Esophagus mucosa (tissue), 1 donor: ENCODE data around the gene TNFRSF1A. TPM values are rescaled to one million over a fixed set of nuclear protein-coding genes. Genes with fewer than 3 reads are reported as not detected.
"Not testable (repeated sequence)": the region's sequence is repeated elsewhere in the genome, so short reads cannot be mapped to it uniquely, and the experiment has no call there.

ENCODE experiments used
- ATAC-seq: fragments of 200-7000 bp; cut with Tn5 transposase; one replicate; pipeline ENCODE4 v1.9.1; 2020
- total RNA-seq: library from RNA; stranded (reverse); gene quantifications from one replicate; pipeline ENCODE4 v1.2.4, GENCODE V29; 2023
- donor health status: DM: yes; HTN: yes; CAD: no.

Gene TNFRSF1A
- total RNA-seq, 1 donor from 2014 or later = 99.3 TPM

- ATAC-seq = no peak
Observed at GRCh38 chr12:6355491-6356373, 13.9 kb upstream of the TNFRSF1A start.

DNA sequence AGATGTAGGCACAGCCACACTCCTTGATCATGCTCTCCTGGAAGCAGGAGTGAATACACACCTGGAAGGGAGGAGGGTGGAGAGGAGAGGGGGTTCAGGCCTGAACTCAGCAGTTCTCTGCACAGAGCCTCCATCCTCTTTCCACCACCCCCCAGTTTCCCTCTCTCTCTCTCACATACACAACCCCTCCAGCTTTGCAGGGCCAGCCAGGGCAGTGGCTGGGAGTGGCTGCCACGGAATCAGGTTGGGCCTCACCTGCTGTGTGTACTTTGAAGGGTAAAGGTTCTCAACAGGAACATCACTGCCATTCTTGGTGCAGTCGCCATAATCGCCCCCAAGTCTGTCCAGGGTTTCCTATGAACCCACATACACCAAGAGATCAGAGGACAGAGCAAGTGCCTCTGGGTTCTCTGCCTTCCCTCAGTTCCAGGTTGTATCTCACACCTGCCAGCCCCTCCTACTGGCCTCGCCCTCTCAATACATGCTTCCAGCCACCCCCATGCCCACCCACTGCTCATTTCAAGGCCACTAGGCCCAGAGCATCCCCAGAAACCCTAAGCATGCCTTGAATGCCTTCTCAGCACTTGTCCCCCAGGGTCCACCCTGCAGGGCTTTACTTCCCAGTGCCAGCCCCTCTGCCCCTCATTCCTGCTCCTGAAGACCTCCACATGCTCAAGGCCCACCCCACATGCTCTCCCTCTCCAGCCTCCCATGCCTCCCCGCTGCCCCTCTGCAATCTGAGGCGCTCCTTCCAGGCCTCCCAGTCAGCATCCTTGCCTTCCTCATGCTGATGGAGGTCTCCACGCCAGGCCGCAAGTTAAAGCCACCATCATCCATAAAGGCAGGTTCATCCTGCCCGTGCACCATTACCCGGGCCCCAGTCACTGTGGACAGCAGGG is 12.9 kb upstream of the TNFRSF1A start:
- ATAC-seq = peak; percentile 12

GRCh38 chr12:6352193-6353173 is 10.6 kb upstream of the TNFRSF1A start:
- ATAC-seq = peak; percentile 3

GRCh38 chr12:6351622-6352021 is 9.7 kb upstream of the TNFRSF1A start:
- ATAC-seq = no peak

DNA sequence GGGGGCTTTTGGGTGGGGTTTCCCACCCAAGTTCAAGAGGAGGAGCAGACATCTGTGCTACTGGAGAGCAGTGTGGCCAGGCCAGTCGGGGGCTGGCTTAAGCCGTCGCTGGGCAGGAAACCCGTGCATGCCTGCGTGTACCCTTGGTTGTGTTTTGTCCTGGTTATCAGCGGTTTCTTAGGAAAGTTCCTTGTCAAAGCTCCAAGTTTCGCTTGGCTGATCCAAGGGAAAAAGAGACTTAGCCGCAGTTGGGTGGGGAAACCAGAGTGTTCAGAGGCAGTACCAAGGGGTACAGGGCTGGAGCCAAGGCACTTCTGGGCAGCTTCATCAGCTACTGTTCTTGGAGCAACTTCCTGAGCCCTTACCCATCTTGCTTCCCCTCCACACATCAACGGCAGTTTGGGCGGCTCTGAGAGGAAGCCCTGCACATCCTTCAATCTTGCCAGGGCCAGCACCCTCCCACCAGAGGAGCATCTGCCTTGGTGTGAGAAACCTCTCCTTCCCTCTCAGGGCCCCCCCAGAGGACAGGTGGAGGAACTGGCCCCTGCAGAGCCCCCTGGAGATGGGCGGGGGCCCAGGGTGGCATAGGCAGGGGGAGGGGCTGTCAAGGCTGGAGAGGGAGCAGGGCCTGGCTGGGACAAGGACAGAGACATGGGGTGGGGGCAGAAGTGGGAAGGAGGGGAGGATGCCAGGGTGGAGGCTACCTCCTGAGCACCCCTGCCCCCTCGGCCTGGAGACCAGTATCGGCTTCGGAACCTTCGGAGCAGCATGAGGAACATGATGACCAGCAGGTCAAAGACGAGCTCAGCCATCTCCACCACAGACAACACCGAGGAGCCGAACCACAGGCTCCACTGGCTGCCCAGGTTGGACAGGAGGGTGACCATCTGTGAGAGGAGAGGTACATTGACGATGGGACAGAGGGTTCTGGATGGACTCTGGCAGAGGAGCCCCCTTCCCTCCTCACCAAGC is 5.8 kb upstream of the TNFRSF1A start:
- ATAC-seq = peak; percentile 9

GRCh38 chr12:6346942-6347341 is 5.1 kb upstream of the TNFRSF1A start:
- ATAC-seq = no peak

GRCh38 chr12:6346235-6346832 is 4.5 kb upstream of the TNFRSF1A start:
- no peak for ATAC-seq

DNA sequence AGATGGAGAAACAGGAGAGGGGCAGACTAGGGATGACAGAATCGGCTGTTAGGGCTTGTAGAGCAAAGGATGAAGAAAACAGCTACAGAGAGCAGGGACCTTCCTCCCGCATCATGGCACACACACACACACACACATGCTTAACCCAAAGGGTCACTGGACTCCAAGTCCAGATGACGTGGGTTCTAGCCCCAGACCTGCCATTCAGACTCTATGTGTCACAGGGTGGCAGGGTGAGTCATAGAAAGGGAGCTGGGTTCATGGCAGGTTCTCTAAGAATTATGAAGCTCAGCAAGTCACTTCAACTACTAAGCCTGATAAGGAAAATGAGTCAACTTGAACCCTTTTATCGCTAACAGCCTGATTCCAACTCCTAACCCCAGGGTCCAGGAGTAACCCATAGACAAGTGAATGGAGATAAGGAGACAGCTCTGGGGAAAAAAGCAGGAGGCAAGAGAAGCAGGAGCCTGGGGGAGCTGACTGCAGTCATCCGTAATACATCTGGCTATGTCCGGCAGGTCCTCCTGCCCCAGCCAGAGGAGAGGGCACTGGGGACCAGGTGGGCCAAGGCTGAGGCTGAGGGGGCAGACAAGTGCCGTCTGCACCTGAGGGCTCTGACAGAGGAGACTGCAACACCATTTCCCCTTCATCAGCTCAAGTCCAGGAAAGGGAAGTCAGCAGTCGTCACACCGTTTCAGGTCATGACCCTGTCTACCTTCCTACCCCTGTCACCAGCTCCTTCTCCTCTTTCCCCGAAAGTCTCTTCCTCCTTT is 3.6 kb upstream of the TNFRSF1A start:
- peak; percentile 53 for ATAC-seq

GRCh38 chr12:6344101-6344660 is 2.3 kb upstream of the TNFRSF1A start:
- not testable (repeated sequence) for ATAC-seq

- ATAC-seq = no peak
Observed at GRCh38 chr12:6343518-6343917, 1.6 kb upstream of the TNFRSF1A start.

DNA sequence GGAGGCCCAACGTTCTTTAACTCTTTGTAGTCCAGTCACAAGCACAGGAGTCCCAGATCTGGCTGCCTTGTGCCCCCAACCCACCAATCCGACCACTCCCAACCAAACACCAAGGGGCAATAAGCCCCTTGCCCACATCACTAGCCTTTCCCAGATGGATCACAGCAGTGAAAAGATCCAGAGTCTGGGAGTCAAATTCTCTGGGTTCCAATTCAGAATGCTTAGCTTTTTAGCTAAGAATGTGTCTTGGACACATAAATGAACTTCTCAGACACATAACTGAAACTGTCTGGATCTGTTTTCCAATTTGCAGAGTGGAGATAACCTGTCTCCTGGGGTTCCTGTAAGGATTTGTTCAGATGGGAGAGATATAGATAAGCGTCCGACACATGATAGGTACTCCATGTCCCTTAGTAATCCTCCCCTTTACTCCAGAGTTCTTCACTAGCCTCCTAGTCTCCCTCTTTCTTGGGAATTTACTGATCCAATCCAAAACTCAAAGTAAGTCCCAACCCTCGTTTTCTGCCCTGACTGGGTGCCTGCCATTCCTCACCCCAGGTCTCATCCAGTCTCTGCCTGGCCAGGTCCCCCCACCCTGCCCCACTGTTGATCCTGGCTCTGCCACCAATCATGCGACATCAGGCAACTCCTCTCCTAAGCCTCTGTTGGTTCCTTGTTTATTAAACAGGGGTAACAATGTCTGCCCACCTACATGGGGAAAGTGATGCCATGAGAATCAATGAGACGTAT is 439 bp upstream of the TNFRSF1A start:
- ATAC-seq = no peak

DNA sequence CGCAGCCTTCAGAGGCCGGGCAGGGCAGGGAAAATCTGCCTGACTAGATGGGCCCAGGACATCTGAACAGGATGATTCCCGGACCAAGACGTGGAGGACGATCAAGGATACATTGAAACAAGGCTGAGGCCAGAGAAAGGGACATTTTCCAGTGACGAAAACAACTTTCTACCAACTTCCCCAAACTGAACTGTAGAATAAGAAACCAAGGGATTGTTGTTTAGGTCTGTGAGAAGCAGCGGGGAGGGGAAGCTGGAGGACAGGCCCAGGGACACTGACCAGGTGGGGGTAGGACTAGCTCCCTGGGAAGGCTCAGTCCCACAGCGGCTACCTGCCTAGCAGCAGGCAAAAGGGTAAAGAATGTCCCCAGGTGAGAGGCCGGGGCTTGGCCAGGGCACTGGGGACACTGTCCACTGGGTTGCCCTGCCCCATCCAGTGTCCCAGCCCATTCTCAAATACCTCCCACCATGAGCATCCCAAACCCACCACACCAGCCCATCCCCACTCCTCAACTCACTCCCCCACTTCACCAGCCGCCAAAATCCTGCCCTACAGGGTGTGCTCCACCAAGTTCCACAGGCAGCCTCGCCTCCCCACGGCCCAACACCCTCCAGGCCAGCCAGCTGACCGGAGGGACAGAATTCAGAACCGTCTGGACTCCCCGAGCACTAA is 995 bp downstream of the TNFRSF1A start:
- no peak for ATAC-seq

- ATAC-seq = no peak
Observed at GRCh38 chr12:6340032-6340638, 1.7 kb downstream of the TNFRSF1A start.

GRCh38 chr12:6338955-6339354 is 2.9 kb downstream of the TNFRSF1A start:
- ATAC-seq = no peak

GRCh38 chr12:6338536-6338935 is 3.3 kb downstream of the TNFRSF1A start:
- not testable (repeated sequence) for ATAC-seq

DNA sequence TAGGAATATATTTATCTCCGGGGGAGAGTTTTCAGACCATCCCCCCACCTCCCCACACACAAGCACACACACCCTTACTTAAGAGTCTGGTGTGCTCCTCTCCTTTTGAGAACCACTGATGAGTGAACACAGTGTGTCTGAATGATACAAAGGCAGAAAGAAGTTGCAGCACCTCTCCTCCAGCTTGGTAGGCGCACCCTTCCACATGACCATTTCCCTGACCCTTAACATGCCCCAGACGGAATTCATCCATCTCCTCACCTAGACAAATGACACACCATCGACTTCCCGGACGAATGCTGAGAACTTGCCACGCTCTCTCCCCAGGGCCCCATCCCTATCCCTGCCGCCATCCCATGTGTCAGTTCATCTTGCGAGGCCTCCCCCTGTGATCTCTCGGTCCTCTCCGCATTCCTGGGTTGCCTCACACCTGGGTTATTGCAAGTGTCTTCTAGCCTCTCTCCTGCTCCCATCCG is 3.9 kb downstream of the TNFRSF1A start:
- no peak for ATAC-seq
